Effector memory CD8-positive, alpha-beta T cell (primary cell): ENCODE results near the gene PTPN18.
"Not testable (repeated sequence)": the region's sequence is repeated elsewhere in the genome, so short reads cannot be mapped to it uniquely, and the experiment has no call there.

ENCODE experiments used
- ATAC-seq: fragments of 150-1000 bp; cut with Tn5 transposase; replicated peaks from 2 replicates; pipeline ENCODE4 v1.10.0; 2021; ENCODE audit warnings: mild to moderate bottlenecking, moderate library complexity
- DNase-seq, 3 experiments: peaks; one replicate each; pipeline ENCODE4 v3.0.0; 2021
- H3K27ac Mint-ChIP-seq, 2 donors: one replicate each; pipeline ENCODE4 v1.8.0; 2022; ENCODE audit warnings: mild to moderate bottlenecking in 2 of 2, mixed read lengths in 2 of 2, moderate library complexity in 2 of 2
- H3K27me3 Mint-ChIP-seq, 2 donors: one replicate each; pipeline ENCODE4 v1.8.0; 2022; ENCODE audit warnings: mixed read lengths in 2 of 2
- H3K36me3 Mint-ChIP-seq: one replicate; pipeline ENCODE4 v1.8.0; 2022; ENCODE audit warnings: mild to moderate bottlenecking, moderate library complexity, mixed read lengths; ENCODE audit not compliant: insufficient read depth
- H3K4me1 Mint-ChIP-seq, 2 donors: one replicate each; pipeline ENCODE4 v1.8.0; 2022; ENCODE audit warnings: low read depth in 2 of 2, mixed read lengths in 2 of 2
- H3K4me3 Mint-ChIP-seq, 2 donors: one replicate each; pipeline ENCODE4 v1.8.0; 2022; ENCODE audit warnings: mild to moderate bottlenecking in 2 of 2, mixed read lengths in 2 of 2, moderate library complexity in 2 of 2
- H3K9me3 Mint-ChIP-seq, 2 donors: one replicate each; pipeline ENCODE4 v1.8.0; 2022; ENCODE audit warnings: mixed read lengths in 2 of 2

Gene PTPN18

GRCh38 chr2:130387804-130388203, 31.9 kb downstream of the PTPN18 start:
- peaks cover 9 to 14% of the 10 kb centered on the region in 2 donors for H3K4me1 Mint-ChIP-seq
- H3K27me3 Mint-ChIP-seq = no peaks in the 10 kb centered on the region
- DNase-seq = no peak
- H3K9me3 Mint-ChIP-seq = no peaks in the 10 kb centered on the region
- no peak for ATAC-seq
- H3K27ac Mint-ChIP-seq = no peak overlapping the region
- no peak overlapping the region for H3K4me3 Mint-ChIP-seq
- peaks cover 3% of the 10 kb centered on the region for H3K36me3 Mint-ChIP-seq

- no peak for ATAC-seq
- Mint-ChIP-seq H3K27me3 (no peaks in the 10 kb centered on the region), H3K27ac (peak overlapping the region in 1 of 2 donors; percentile 1), H3K4me1 (peaks cover 9 to 10% of the 10 kb centered on the region in 2 donors), H3K36me3 (peaks cover 3% of the 10 kb centered on the region), H3K4me3 (no peak overlapping the region), H3K9me3 (no peaks in the 10 kb centered on the region)
- no peak for DNase-seq
Observed at GRCh38 chr2:130388221-130388907, 32.5 kb downstream of the PTPN18 start.

DNA sequence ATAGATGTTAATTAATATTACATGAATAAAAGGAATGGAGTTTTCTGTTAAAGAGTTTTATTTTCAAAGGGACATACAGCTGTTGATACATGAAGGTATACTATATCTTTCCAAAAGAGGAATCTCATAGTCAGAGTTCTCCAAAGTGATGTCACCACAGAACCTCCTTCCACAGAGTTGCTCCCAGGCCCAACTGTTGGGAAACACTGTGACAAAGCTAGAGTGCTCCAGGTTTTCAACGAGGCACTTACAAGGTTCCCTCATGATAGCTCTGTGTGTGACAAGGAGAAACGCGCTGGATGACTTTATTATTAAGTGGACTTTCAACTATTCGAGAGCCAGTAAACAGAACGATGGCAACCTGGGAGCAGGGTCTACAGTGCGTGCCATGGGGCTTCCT, 33.5 kb downstream of the PTPN18 start:
- DNase-seq = no peak
- no peak overlapping the region for H3K4me3 Mint-ChIP-seq

GRCh38 chr2:130389783-130390182, 33.9 kb downstream of the PTPN18 start:
- Mint-ChIP-seq H3K9me3 (no peaks in the 10 kb centered on the region), H3K4me3 (no peak overlapping the region), H3K27ac (no peak overlapping the region), H3K36me3 (peaks cover 3% of the 10 kb centered on the region), H3K4me1 (peaks cover 9 to 10% of the 10 kb centered on the region in 2 donors), H3K27me3 (no peaks in the 10 kb centered on the region)
- DNase-seq (no peak), ATAC-seq (no peak)

More for the DNA sequence above, 33.5 kb downstream of the PTPN18 start:
- H3K9me3 Mint-ChIP-seq = no peaks in the 10 kb centered on the region
- H3K36me3 Mint-ChIP-seq = peaks cover 3% of the 10 kb centered on the region
- no peak for ATAC-seq
- no peak overlapping the region for H3K27ac Mint-ChIP-seq
- H3K4me1 Mint-ChIP-seq = peaks cover 9 to 10% of the 10 kb centered on the region in 2 donors
- H3K27me3 Mint-ChIP-seq = no peaks in the 10 kb centered on the region

- Mint-ChIP-seq H3K27ac (peak overlapping the region; percentile 30 to 35), H3K4me3 (peak overlapping the region; percentile 70 to 76), H3K4me1 (peaks cover 9 to 10% of the 10 kb centered on the region in 2 donors), H3K27me3 (no peaks in the 10 kb centered on the region), H3K9me3 (no peaks in the 10 kb centered on the region), H3K36me3 (peaks cover 3% of the 10 kb centered on the region)
- ATAC-seq = peak; percentile 3
- DNase-seq = no peak
Observed at GRCh38 chr2:130390460-130391057, 34.7 kb downstream of the PTPN18 start.

DNA sequence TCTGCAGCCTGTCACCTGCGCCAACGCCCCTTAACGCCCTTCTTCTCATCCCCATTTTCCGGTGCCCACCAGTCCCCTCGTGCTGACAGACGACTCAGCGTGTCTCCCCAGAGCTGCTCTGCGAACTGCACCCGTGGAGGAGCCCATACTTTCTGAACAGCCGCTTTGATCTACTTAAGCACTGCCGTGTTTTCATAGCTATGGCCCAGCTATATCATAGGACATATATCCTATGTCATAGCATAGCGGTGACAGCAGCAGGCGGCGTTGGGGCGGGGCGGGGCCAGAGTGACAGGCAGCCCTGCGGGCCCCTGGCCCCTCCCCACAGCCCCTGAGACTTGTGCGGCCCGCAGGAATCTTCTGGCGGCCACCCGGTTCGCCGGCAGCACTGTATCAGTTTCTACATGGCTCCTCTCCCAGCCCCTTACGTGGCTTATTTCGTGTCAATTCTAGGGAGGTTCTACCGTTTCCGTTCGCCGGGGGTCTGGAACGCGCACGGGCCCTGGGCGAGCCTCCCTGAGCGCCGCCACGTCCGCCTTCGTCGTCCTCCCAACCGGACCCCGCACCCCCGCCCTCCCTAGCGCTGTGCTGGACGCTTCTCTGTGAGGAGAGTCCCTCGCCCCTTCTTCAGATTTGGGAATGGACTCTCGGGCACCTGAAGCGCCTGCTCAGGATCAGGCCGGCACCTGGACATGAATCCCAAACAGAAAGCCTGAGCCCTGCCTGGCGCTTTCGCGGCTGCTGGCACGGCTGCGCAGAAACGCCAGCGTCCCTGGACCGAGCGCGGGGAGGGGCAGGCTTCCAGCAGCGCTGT, 35.4 kb downstream of the PTPN18 start:
- Mint-ChIP-seq H3K4me1 (peaks cover 7 to 10% of the 10 kb centered on the region in 2 donors), H3K36me3 (peaks cover 3% of the 10 kb centered on the region), H3K9me3 (no peaks in the 10 kb centered on the region), H3K4me3 (peak overlapping the region; percentile 70 to 76), H3K27me3 (no peaks in the 10 kb centered on the region), H3K27ac (peak overlapping the region; percentile 30 to 35)
- peak; percentile 96 for ATAC-seq
- DNase-seq = peak; percentile 30 to 47 (median 39)

- peak overlapping the region; percentile 70 to 76 for H3K4me3 Mint-ChIP-seq
- peaks cover 3% of the 10 kb centered on the region for H3K36me3 Mint-ChIP-seq
- H3K4me1 Mint-ChIP-seq = peaks cover 7 to 10% of the 10 kb centered on the region in 2 donors
- H3K27ac Mint-ChIP-seq = peak overlapping the region; percentile 21 to 35
- H3K27me3 Mint-ChIP-seq = no peaks in the 10 kb centered on the region
- no peak for DNase-seq
- no peaks in the 10 kb centered on the region for H3K9me3 Mint-ChIP-seq
- ATAC-seq = no peak
Observed at GRCh38 chr2:130391872-130392670, 36.2 kb downstream of the PTPN18 start.

GRCh38 chr2:130393318-130393910, 37.6 kb downstream of the PTPN18 start:
- no peaks in the 10 kb centered on the region for H3K27me3 Mint-ChIP-seq
- DNase-seq = no peak

GRCh38 chr2:130406280-130406679, 50.4 kb downstream of the PTPN18 start:
- not testable (repeated sequence) for H3K9me3 Mint-ChIP-seq, ATAC-seq, H3K27me3 Mint-ChIP-seq, DNase-seq, H3K36me3 Mint-ChIP-seq, H3K4me1 Mint-ChIP-seq, H3K27ac Mint-ChIP-seq, H3K4me3 Mint-ChIP-seq

More at GRCh38 chr2:130393318-130393910, 37.6 kb downstream of the PTPN18 start:
- H3K9me3 Mint-ChIP-seq = no peaks in the 10 kb centered on the region
- no peaks in the 10 kb centered on the region for H3K36me3 Mint-ChIP-seq
- no peak overlapping the region for H3K27ac Mint-ChIP-seq
- H3K4me3 Mint-ChIP-seq = no peak overlapping the region
- ATAC-seq = no peak
- H3K4me1 Mint-ChIP-seq = peaks cover 7 to 10% of the 10 kb centered on the region in 2 donors

DNA sequence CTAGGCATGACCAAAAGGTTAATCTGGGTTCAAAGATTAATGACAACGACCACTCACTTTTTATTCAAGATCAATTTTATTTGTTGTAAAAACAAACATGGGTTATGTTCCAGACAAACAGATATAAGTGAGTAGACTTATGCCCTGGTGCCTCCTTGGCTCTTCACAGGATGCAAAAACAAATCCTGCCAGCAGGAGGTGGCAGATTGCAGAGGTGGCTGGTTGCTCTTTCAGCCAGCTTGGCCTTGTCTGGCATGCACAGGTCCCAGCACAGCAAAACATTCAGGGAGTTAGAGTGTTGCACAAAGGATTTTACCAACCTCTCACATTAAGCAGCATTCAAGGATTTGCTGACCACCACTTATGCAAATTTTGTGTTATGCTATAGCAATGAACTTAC, 60.8 kb downstream of the PTPN18 start:
- not testable (repeated sequence) for ATAC-seq, H3K36me3 Mint-ChIP-seq
- DNase-seq = peak in 2 of 3 experiments; percentile 17 to 20

DNA sequence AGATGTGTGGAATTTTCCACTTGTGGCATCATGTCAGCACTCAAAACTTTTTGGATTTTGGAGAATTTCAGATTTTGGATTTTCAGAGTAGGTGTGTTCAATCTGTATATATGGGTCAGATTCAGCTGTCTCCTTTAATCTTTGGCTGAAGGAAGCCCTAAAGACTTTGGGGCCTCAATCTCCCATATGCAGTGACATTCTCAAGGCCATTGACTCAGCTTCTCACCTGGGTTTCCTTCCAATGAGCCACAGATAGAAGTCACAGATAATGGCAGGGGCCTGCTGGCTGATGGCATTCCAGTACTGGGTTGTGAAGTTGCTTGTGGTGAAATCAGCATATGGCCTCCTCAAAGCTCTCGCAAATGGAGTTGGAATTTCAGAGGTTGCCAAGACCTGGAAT, 63.0 kb downstream of the PTPN18 start:
- H3K27ac Mint-ChIP-seq, H3K4me1 Mint-ChIP-seq, H3K36me3 Mint-ChIP-seq, H3K27me3 Mint-ChIP-seq, H3K4me3 Mint-ChIP-seq, ATAC-seq, H3K9me3 Mint-ChIP-seq, DNase-seq: not testable (repeated sequence)

More for the DNA sequence above, 60.8 kb downstream of the PTPN18 start:
- H3K9me3 Mint-ChIP-seq, H3K27me3 Mint-ChIP-seq, H3K4me1 Mint-ChIP-seq, H3K4me3 Mint-ChIP-seq, H3K27ac Mint-ChIP-seq: not testable (repeated sequence)
